HEK293 (cell line): ENCODE measurements around the gene LHFPL5.

ENCODE experiments used
- ZNF202 ChIP-seq: fragments of 450-650 bp; formaldehyde crosslinking; IDR thresholded peaks from 2 replicates; pipeline ENCODE4 v1.5.1; 2016; ENCODE audit warnings: missing biosample characterization, missing genetic modification characterization, borderline replicate concordance
- ZNF785 ChIP-seq: fragments of 450-650 bp; formaldehyde crosslinking; IDR thresholded peaks from 2 replicates; pipeline ENCODE4 v1.5.1; 2016; ENCODE audit warnings: missing biosample characterization, missing genetic modification characterization

DNA sequence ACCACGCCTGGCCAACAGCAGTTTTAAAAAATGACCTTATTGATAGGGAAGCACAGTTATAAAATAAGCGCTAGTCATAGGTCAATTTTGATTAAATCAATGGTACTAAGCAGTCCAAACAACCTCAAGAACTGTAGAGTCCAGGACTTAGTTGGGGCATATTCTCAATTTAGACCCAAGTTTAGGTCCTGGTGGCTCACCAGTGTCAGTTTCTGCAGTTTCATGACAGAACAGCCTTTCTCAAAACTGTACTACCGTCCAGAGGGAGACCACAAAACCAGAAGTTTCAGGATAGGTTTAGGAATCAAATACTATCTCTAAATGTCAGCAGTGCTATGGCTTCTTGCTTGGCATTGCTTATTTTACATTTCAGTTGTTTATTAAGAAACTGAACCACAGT is 39.1 kb downstream of the LHFPL5 start:
- TF ChIP-seq ZNF785 (tag by site-specific recombination) = no peak
- no peak for TF ChIP-seq ZNF202 (tag by site-specific recombination)
